Daoy (cell line): ENCODE data around the gene ADCK1. TPM values are rescaled to one million over a fixed set of nuclear protein-coding genes. Genes with fewer than 3 reads are reported as not detected.
"Not testable (repeated sequence)": the region's sequence is repeated elsewhere in the genome, so short reads cannot be mapped to it uniquely, and the experiment has no call there.

ENCODE experiments used
- DNase-seq: peaks from one replicate; pipeline ENCODE4 v3.0.0-alpha.2; 2015; ENCODE audit warnings: low read depth
- total RNA-seq: library from RNA; depleted of rRNA; stranded (reverse); fragments of >200 nt; shearing (Covaris generic); gene quantifications from 2 replicates; pipeline ENCODE4 v1.2.3, GENCODE V29; 2014

Gene ADCK1
- total RNA-seq, 1 experiment from 2014 or later = 5.4 TPM

GRCh38 chr14:77947372-77947771 is 147.5 kb downstream of the ADCK1 start:
- no peak for DNase-seq

- no peak for DNase-seq
Measured at GRCh38 chr14:77950371-77951063, 150.6 kb downstream of the ADCK1 start.

GRCh38 chr14:77955816-77956484 is 156.0 kb downstream of the ADCK1 start:
- DNase-seq = no peak

- not testable (repeated sequence) for DNase-seq
Measured at GRCh38 chr14:77959686-77960085, 159.8 kb downstream of the ADCK1 start.

GRCh38 chr14:77961847-77962580 is 162.1 kb downstream of the ADCK1 start:
- DNase-seq = no peak

- no peak for DNase-seq
Measured at GRCh38 chr14:77962731-77963520, 163.0 kb downstream of the ADCK1 start.

GRCh38 chr14:77964586-77964985 is 164.7 kb downstream of the ADCK1 start:
- DNase-seq = no peak

GRCh38 chr14:77965050-77965449 is 165.1 kb downstream of the ADCK1 start:
- no peak for DNase-seq

- DNase-seq = peak; percentile 7
Measured at GRCh38 chr14:77965919-77966435, 166.1 kb downstream of the ADCK1 start.

- no peak for DNase-seq
Measured at GRCh38 chr14:77967110-77967509, 167.2 kb downstream of the ADCK1 start.

- DNase-seq = no peak
Measured at GRCh38 chr14:77970646-77971045, 170.7 kb downstream of the ADCK1 start.

GRCh38 chr14:77973246-77973645 is 173.3 kb downstream of the ADCK1 start:
- no peak for DNase-seq

GRCh38 chr14:77976591-77976990 is 176.7 kb downstream of the ADCK1 start:
- no peak for DNase-seq

GRCh38 chr14:77979171-77979570 is 179.3 kb downstream of the ADCK1 start:
- no peak for DNase-seq

- peak; percentile 17 for DNase-seq
Measured at GRCh38 chr14:77979666-77980351, 179.9 kb downstream of the ADCK1 start.

GRCh38 chr14:77980475-77981321 is 180.8 kb downstream of the ADCK1 start:
- DNase-seq = no peak
